HG02970 (cell line): Measurements from ENCODE around the gene FGF7.
"Not testable (repeated sequence)": the region's sequence is repeated elsewhere in the genome, so short reads cannot be mapped to it uniquely, and the experiment has no call there.

ENCODE experiments used
- ATAC-seq: cut with Tn5 transposase; IDR thresholded peaks from one replicate; pipeline ENCODE4 v1.9.1; 2021; ENCODE audit warnings: mild to moderate bottlenecking, moderate library complexity, moderate number of reproducible peaks; ENCODE audit not compliant: unreplicated experiment, low FRiP score

Gene FGF7

GRCh38 chr15:49492151-49492550, 69.1 kb downstream of the FGF7 start:
- ATAC-seq, result no peak

GRCh38 chr15:49492830-49493229, 69.8 kb downstream of the FGF7 start:
- no peak for ATAC-seq

- ATAC-seq, result no peak
These were observed 71.8 kb downstream of the FGF7 start for GRCh38 chr15:49494842-49495241.

- no peak for ATAC-seq
These were observed 73.1 kb downstream of the FGF7 start for GRCh38 chr15:49495993-49496753.

GRCh38 chr15:49501586-49501985, 78.5 kb downstream of the FGF7 start:
- ATAC-seq, result no peak

GRCh38 chr15:49506341-49506740, 83.3 kb downstream of the FGF7 start:
- no peak for ATAC-seq

- no peak for ATAC-seq
These were observed 84.2 kb downstream of the FGF7 start for GRCh38 chr15:49507261-49507660.

- not testable (repeated sequence) for ATAC-seq
These were observed 89.7 kb downstream of the FGF7 start for GRCh38 chr15:49512739-49513138.

- ATAC-seq, result no peak
These were observed 98.8 kb downstream of the FGF7 start for GRCh38 chr15:49521802-49522201.

GRCh38 chr15:49528289-49528688, 105.2 kb downstream of the FGF7 start:
- ATAC-seq, result no peak

- ATAC-seq, result no peak
These were observed 107.0 kb downstream of the FGF7 start for GRCh38 chr15:49530092-49530491.
